SKM-1 (cell line): ENCODE results near the gene PIN1.
"Not testable (repeated sequence)": the region's sequence is repeated elsewhere in the genome, so short reads cannot be mapped to it uniquely, and the experiment has no call there.

Experiments
- DNase-seq: peaks from one replicate; lab custom pipeline; 2025; ENCODE audit not compliant: unreplicated experiment; lab: John Stamatoyannopoulos, UW

PIN1 gene

GRCh38 chr19:9818175-9818733 is 16.9 kb upstream of the PIN1 start:
- DNase-seq = no peak

DNA sequence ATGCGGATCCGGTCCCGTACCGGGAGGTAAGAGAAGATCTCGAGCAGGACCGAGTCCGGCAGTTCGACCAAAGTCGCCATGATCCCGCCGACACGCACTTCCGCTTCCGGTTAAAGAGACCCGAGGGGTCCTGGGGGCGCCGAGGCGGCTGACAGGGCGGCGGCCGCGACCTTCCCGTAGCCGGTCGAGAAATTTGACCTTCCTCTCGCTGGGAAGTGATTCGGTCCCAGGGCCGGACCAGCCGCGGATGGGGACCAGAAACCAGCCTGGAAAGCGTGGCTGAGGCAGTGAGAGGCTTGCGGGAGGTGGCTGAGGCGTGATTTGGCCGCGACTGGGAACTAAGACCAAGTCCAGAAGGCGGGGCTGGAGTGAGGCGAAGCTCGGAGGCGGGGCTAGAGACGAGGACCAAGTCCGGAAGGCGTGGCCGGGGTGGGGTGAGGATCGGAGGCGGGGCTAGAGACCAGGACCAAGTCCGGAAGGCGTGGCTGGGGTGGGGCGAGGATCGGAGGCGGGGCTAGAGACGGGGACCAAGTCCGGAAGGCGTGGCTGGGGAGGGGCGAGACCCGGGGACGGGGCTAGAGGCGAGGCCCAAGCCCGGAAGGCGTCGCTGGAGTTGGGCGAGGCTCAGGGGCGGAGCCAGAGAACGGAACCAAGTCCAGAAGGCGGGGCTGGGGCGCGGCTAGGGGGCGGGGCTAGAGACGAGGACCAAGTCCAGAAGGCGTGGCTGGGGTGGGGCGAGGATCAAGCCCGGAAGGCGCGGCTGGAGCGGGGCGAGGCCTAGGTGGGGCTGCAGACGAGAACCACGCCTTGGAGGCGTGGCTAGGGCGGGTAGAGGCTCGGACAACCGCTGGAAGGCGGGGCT is 16.2 kb upstream of the PIN1 start, which contains the start of gene FBXL12:
Gene FBXL12 (minus strand): TSS at position 346 of the 862 bp plus-strand sequence. CDS start 266 bp downstream, at position 80.
- peak; percentile 99 for DNase-seq

GRCh38 chr19:9819596-9819909 is 15.6 kb upstream of the PIN1 start:
- no peak for DNase-seq

DNA sequence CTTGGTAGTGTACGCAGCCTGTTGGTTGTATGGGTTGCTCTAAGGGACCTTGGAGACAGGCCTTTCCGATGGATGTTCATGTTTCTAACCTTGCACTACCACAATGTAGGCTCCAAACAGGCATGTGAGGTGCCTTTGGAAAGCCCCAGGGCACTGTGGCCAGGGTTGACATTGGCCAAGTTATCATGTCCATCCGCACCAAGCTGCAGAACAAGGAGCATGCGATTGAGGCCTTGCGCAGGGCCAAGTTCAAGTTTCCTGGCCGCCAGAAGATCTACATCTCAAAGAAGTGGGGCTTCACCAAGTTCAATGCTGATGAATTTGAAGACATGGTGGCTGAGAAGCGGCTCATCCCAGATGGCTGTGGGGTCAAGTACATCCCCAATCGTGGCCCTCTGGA is 15.1 kb upstream of the PIN1 start:
- not testable (repeated sequence) for DNase-seq

GRCh38 chr19:9823816-9824215 is 11.3 kb upstream of the PIN1 start:
- DNase-seq = no peak

- peak; percentile 93 for DNase-seq
Observed at GRCh38 chr19:9827289-9828238, 7.6 kb upstream of the PIN1 start, which contains the start of gene UBL5. UBL5 (plus strand) TSS chr19:9827918; CDS start chr19:9828338, 420 bp downstream.

- no peak for DNase-seq
Observed at GRCh38 chr19:9828551-9829063, 6.5 kb upstream of the PIN1 start.

- no peak for DNase-seq
Observed at GRCh38 chr19:9834307-9834725, 802 bp upstream of the PIN1 start.

DNA sequence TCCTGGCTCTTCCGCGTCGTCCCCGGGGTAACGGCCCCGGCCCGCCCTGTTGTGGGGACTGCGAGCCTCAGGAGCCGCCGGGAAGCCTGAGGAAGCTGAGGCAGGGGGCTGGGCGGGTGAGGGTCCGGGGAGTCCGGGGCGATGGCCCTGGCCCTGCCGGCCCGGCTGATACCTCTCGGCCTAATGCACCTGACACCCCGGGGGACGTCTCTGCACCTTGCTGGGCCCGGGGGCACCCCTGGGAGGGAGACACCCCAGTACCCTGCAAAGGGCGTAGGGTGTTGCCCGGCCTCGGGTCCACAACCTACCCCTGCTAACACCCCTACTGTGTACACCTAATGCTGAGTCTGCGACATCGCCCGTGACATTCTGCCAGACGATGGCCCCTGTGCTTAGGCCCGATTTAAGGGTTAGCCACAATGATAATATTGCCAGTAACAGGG is 410 bp downstream of the PIN1 start:
- no peak for DNase-seq

- DNase-seq = no peak
Observed at GRCh38 chr19:9836021-9836420, 903 bp downstream of the PIN1 start.

DNA sequence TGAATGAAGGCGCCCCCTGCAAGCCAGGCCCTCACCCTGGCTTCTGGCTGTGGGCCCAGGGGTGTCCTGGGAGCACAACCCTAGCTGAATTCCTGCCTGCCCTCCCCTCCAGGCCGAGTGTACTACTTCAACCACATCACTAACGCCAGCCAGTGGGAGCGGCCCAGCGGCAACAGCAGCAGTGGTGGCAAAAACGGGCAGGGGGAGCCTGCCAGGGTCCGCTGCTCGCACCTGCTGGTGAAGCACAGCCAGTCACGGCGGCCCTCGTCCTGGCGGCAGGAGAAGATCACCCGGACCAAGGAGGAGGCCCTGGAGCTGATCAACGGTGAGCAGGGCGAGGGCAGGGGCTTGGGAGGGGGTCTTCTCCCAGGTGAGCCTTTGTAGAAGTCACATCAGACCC is 3.2 kb downstream of the PIN1 start:
- no peak for DNase-seq

- DNase-seq = no peak
Observed at GRCh38 chr19:9839415-9839814, 4.3 kb downstream of the PIN1 start.

- DNase-seq = no peak
Observed at GRCh38 chr19:9842834-9843625, 7.9 kb downstream of the PIN1 start.

- not testable (repeated sequence) for DNase-seq
Observed at GRCh38 chr19:9843626-9844273, 8.6 kb downstream of the PIN1 start.

DNA sequence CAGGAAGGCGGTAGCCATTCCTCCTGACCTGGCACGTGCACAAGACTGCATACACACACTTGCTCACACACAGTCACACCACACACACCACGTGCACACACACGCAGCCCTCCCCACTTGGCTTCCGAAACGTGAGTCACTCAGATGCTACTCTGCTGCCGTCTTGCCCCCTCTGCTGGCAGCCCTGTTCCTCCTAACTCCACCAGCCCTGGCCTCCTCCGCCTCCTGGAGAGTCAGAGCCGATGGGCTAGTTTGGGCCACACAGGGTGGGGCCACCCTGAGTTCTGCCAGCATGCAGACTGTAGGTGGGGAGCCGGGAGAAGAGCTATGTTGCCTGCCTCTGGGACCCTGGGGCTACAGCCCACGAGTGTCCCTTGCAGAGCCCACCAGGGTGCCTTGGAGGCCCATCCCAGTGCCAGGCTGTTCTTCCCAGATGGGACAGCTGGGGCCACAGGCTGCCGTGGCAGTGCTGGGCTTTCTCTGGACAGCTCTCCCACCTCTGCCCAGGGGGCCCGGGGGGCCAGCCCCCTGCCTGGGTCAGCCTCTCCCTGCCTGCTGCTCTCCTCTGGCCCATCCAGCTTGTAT is 12.1 kb downstream of the PIN1 start:
- no peak for DNase-seq

GRCh38 chr19:9848060-9848459 is 12.9 kb downstream of the PIN1 start:
- DNase-seq = no peak

GRCh38 chr19:9848762-9849161 is 13.6 kb downstream of the PIN1 start:
- no peak for DNase-seq

- no peak for DNase-seq
Observed at GRCh38 chr19:9849791-9850190, 14.7 kb downstream of the PIN1 start.

DNA sequence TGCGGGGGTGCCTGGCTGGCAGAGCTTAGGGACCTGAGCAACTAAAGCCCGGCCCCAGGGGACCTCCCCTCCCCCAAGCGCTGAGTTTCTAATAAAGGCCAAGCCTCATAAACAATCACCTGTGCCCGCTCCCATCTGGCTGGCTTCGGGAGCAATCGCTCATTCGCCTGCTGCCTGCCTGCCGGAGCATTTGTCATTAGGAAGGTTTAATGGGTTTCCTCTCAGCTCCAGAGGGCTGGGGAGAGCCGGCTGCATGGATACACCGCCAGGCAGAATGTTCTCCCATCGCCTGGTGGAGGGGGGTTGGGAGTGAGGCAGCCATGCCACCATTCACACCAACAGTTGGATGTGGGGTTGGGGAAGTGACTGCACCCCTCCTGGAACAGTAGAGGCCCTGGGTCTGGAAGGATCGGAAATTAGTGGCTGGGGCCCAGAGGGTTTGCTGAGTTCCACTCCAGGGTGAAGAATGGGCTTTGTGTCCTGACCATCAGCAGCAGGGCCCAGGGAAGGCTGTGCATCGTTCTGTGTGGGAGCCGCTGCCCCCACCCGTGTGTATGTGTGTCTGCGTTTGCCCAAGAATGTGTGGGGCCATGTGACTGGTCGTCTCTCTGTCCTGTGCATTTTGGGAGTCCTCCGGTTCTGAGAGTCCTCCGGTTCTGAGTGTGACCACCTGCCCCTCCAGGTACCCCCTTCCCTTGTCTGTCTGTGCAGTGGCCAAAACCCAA is 15.3 kb downstream of the PIN1 start:
- DNase-seq = no peak
